ENCODE results near the gene PRDM16.

The PRDM16 gene

DNA sequence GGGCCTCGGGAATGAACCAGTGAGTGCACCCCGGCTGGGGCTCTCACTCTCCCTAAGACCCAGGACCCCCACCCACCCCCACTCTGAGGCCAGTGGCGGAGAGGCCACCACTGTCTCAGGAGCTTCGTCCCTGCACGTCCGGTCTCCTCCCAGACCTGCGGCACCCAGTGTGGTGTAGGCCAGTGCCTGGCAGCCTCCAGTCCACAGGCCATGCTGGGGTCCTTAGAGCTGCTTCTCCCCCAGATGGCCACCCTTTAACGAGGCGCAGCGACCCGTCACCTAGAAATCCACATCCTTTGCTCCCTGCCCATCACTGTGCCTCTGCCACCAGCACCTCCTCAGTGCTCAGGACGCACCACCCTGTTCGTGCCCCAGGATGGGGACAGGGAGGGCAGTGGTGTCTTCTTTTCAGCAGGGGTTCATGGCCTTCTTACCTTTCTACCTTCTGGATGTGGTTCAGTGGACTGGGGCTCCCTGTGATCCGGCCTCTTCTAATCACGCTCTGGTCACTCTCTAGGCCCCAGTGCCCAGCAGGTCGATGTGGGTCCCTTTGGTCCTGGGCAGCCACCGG is 253.5 kb downstream of the PRDM16 start:
- in situ Hi-C loops (cut with MboI; ENCODE audit: low sequenced_read_pairs, unreplicated experiment) = no loop called here
- DNase-seq (ENCODE audit: low spot score) = no peak
- TF ChIP-seq, protein P1, sequence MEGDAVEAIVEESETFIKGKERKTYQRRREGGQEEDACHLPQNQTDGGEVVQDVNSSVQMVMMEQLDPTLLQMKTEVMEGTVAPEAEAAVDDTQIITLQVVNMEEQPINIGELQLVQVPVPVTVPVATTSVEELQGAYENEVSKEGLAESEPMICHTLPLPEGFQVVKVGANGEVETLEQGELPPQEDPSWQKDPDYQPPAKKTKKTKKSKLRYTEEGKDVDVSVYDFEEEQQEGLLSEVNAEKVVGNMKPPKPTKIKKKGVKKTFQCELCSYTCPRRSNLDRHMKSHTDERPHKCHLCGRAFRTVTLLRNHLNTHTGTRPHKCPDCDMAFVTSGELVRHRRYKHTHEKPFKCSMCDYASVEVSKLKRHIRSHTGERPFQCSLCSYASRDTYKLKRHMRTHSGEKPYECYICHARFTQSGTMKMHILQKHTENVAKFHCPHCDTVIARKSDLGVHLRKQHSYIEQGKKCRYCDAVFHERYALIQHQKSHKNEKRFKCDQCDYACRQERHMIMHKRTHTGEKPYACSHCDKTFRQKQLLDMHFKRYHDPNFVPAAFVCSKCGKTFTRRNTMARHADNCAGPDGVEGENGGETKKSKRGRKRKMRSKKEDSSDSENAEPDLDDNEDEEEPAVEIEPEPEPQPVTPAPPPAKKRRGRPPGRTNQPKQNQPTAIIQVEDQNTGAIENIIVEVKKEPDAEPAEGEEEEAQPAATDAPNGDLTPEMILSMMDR (IDR thresholded peaks at IDR 0.05; ENCODE audit: borderline replicate concordance, control extremely low read depth, extremely low read depth, insufficient read depth, missing control alignments) = no peak

DNA sequence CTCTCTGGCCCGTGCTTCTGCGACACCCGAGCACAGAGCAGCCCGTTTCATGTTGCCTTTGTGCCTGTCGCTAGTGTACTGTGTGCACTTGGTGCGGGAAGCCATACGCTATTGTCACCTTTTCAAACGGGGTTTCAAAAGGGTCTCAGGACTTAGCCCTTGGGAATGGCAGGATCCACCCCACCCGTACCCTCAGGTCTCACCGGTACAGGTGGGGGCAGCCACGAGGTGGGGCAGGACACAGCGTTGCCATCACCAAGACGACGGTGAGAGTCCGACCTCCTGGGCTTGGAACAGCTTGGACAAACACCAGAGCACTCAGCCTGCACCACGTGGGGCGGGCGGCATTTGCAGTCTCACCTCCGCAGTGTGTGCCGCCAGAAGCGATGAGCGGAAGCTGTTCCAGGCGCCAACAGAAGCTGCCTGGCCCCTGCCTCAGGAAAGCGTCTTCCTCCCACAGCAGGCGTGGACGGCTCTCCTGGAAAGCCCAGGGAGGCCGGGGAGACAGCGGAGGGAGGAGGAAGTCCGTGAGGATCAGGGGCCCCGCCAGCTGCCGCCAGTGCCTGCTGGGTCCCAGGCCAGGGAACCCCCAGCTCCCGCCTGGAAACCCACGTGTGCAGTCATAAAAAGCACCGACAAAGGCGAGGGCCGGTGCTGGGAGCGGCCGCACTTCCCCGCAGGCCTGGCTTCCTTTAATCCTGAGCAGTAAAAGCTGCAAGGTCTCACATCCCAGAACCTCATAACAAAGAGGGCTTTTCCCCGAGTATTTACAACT is 254.2 kb downstream of the PRDM16 start:
- in situ Hi-C loops (cut with MboI; ENCODE audit: low sequenced_read_pairs, unreplicated experiment) = no loop called here
- TF ChIP-seq, protein P1 (IDR thresholded peaks at IDR 0.05; ENCODE audit: borderline replicate concordance, control extremely low read depth, extremely low read depth, insufficient read depth, missing control alignments) = no peak
- DNase-seq (ENCODE audit: low spot score) = no peak

DNA sequence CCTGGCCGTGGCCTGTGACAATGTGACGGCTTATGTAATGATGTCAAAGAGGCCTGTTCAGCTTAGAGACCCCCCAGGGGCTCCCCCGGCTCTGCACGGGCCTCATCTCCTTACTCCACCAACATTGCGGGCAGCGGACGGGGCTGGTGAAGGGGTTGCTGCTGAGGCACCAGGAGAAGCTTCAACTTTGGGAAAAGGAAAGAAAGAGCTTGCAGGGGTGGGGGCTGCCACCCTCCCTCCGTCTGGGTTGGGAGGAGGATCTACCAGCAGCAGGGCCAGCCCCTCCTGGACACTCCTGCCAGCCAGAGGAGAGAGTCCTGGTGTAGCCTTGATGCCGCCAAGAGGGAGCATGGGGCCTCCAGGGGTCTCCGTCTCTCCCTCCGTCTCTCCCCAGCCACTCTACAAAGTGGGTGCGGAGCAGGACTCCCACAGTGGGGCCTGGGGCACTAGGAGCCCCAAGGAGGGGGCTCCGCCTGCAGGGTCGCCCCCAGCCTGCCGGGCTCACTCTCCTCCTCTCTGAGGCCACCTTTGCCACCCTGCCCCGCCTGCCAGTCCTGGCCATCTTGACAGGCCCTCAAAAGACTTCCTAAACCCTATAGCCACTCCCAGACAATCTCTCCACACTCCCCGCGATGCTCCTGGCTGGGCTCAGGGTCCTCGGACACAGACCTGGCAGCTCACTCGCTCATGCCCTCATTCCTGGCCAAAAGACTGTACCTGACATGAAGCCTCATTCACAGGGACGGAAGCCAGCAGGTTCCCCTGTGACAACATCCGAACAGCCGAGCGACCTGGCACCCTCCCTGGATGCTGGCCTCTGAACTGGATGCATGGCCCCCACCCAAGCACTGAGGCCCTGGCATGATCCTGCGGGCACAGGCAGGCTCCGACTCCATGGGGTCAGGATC is 255.0 kb downstream of the PRDM16 start:
- in situ Hi-C loops (cut with MboI; ENCODE audit: low sequenced_read_pairs, unreplicated experiment) = no loop called here
- DNase-seq (ENCODE audit: low spot score) = no peak
- TF ChIP-seq, protein P1 (IDR thresholded peaks at IDR 0.05; ENCODE audit: borderline replicate concordance, control extremely low read depth, extremely low read depth, insufficient read depth, missing control alignments) = no peak

DNA sequence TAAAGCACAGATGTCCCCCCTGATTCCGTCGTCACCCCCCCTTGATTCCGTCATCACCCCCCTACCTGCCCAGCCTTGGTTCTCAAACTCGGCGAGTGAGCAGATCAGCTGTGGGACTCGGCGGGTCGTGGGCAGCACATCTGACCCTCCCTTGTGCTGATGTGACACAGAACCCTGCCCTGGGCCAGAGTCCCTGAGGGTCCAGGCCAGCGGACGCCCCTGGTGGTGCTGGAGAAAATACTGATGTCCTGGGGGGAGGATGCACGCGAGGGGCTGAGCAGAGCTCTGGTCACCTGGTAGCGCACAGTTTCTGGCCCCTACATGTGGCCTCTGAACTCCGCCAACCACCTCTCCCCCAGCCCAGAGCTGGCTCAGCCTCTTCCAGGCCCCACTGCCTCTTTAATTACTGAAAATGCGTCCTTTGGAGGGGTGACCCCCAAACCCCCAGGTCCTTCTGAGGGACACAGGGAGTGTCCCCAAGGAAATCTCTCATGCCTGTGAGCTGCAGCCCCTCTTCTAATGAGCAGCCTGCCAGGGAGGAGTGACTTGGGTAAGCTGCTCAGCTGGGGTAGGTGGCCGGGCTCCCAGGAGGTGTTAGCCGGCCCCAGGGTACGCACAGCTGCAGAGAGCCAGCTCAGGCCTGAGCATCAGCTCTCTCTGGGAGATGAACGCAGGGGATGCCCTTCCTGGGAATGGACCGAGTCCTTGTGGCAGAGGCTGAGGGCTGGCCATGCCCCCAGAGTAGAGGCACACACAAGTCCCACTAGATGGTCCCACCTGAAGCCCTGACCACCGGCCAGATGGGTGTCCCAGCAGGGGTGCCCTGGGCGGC is 255.9 kb downstream of the PRDM16 start:
- in situ Hi-C loops (cut with MboI; ENCODE audit: low sequenced_read_pairs, unreplicated experiment) = no loop called here
- TF ChIP-seq, protein P1 (IDR thresholded peaks at IDR 0.05; ENCODE audit: borderline replicate concordance, control extremely low read depth, extremely low read depth, insufficient read depth, missing control alignments) = no peak
- DNase-seq (ENCODE audit: low spot score) = no peak

DNA sequence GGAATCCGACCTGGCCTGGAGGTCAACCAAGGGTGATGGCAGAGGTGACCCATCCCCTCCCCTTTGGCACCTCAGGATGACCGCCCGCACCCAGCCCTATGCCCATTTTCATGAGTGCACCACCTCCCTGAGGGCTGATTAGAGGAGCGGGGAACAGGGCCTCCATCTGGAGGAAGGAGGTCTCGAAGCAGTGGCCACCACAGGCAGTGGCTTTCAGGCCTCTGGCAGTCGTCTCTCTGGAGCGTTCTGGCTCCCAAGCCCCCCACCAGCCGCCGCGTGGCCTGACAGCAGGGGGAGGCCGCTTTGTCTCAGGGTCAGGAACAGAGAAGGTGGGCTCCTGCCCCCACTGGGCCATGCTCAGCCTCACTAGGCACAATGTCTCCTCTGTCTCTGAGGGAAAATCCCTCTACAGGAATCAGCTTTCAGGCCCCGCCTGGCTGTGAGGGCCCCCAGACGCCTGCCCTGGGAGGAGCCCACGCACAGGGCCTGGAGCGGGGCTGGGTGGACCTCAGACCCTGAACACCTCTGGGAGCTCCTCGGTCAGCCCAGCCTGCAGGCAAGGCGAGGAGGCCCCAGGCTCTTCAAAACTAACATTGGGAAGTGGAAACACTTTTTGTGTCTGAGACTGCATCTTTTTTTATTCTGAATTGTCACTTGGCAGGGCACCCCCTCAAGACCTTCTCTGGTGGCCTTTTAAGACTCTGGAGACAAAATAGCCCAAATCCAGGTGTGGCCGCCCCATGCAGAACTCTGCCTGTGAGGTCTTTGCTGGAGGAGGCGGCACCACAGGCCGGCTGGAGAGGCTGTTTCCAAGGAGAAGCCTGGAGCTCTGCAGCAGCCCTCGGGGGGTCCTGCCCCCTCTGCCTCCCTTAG is 257.7 kb downstream of the PRDM16 start:
- no peak for DNase-seq (ENCODE audit: low spot score)
- TF ChIP-seq, protein P1 (IDR thresholded peaks at IDR 0.05; ENCODE audit: borderline replicate concordance, control extremely low read depth, extremely low read depth, insufficient read depth, missing control alignments) = no peak
- in situ Hi-C loops (cut with MboI; ENCODE audit: low sequenced_read_pairs, unreplicated experiment) = no loop called here
